SK-N-SH treated with all-trans-retinoic acid at 6 μM for 48 hours (cell line): Measurements from ENCODE around the gene SORCS1.

ENCODE experiments used
- ATAC-seq: fragments of 200-7000 bp; cut with Tn5 transposase; 3 replicates; pipeline ENCODE4 v1.9.1; 2020; ENCODE audit warnings: mild to moderate bottlenecking, moderate library complexity
- ARNTL ChIP-seq: fragments of 450-650 bp; formaldehyde crosslinking; IDR thresholded peaks from 2 replicates; pipeline ENCODE4 v1.5.0; 2020; ENCODE audit warnings: low read depth, mild to moderate bottlenecking, moderate library complexity, borderline replicate concordance
- BACH2 ChIP-seq: fragments of 250-450 bp; sonication (Bioruptor Pico); IDR thresholded peaks from 2 replicates; pipeline ENCODE4 v1.9.0; 2021; ENCODE audit warnings: mild to moderate bottlenecking, borderline replicate concordance
- GLIS3 ChIP-seq: fragments of 250-450 bp; sonication (Bioruptor Pico); IDR thresholded peaks from 2 replicates; pipeline ENCODE4 v1.5.0; 2020; ENCODE audit warnings: mild to moderate bottlenecking, moderate library complexity
- ISL1 ChIP-seq: fragments of 250-450 bp; sonication (Bioruptor Pico); IDR thresholded peaks from 2 replicates; pipeline ENCODE4 v2.1.2; 2022; ENCODE audit warnings: mild to moderate bottlenecking, moderate library complexity
- OSR1 ChIP-seq: fragments of 250-450 bp; sonication (Bioruptor Pico); IDR thresholded peaks from 2 replicates; pipeline ENCODE4 v1.8.0; 2022; ENCODE audit warnings: moderate library complexity, mild to moderate bottlenecking, inconsistent platforms
- PPARA ChIP-seq: fragments of 250-450 bp; sonication (Bioruptor Pico); IDR thresholded peaks from 2 replicates; pipeline ENCODE4 v1.5.0; 2020; ENCODE audit warnings: mild to moderate bottlenecking, borderline replicate concordance
- RARB ChIP-seq: fragments of 250-450 bp; sonication (Bioruptor Pico); IDR thresholded peaks from 2 replicates; pipeline ENCODE4 v1.8.0; 2021; ENCODE audit warnings: mild to moderate bottlenecking, moderate library complexity
- SNAI2 ChIP-seq: fragments of 250-450 bp; sonication (Bioruptor Pico); IDR thresholded peaks from 2 replicates; pipeline ENCODE4 v1.5.0; 2020; ENCODE audit warnings: mild to moderate bottlenecking, moderate library complexity
- TCF4 ChIP-seq: fragments of 250-450 bp; sonication (Bioruptor Pico); IDR thresholded peaks from 2 replicates; pipeline ENCODE4 v1.8.0; 2021; ENCODE audit warnings: mild to moderate bottlenecking, moderate library complexity, borderline replicate concordance
- TOX ChIP-seq: fragments of 250-450 bp; sonication (Bioruptor Pico); IDR thresholded peaks from 2 replicates; pipeline ENCODE4 v1.8.0; 2021; ENCODE audit warnings: mild to moderate bottlenecking, moderate library complexity, borderline replicate concordance
- ZC3H10 ChIP-seq: fragments of 250-450 bp; sonication (Bioruptor Pico); IDR thresholded peaks from 2 replicates; pipeline ENCODE4 v1.5.1; 2021; ENCODE audit warnings: mild to moderate bottlenecking, moderate library complexity
- ZFP3 ChIP-seq: fragments of 250-450 bp; sonication (Bioruptor Pico); IDR thresholded peaks from 2 replicates; pipeline ENCODE4 v1.5.0; 2020; ENCODE audit warnings: mild to moderate bottlenecking, moderate library complexity
- ZFP30 ChIP-seq: fragments of 450-650 bp; formaldehyde crosslinking; IDR thresholded peaks from 2 replicates; pipeline ENCODE4 v1.5.0; 2022; ENCODE audit warnings: mild to moderate bottlenecking, moderate library complexity
- ZNF70 ChIP-seq: fragments of 450-650 bp; formaldehyde crosslinking; IDR thresholded peaks from 2 replicates; pipeline ENCODE4 v1.5.0; 2020; ENCODE audit warnings: mild to moderate bottlenecking, moderate library complexity
- ZNF8 ChIP-seq: fragments of 450-650 bp; formaldehyde crosslinking; IDR thresholded peaks from 2 replicates; pipeline ENCODE4 v1.5.0; 2020; ENCODE audit warnings: mild to moderate bottlenecking, moderate library complexity
- TF ChIP-seq, protein P1 (sequence below): fragments of 250-450 bp; sonication (Bioruptor Pico); IDR thresholded peaks from 2 replicates; pipeline ENCODE4 v1.5.1; 2020; ENCODE audit warnings: low read depth, mild to moderate bottlenecking, moderate library complexity
- TF ChIP-seq, protein P2 (sequence below): fragments of 250-450 bp; sonication (Bioruptor Pico); IDR thresholded peaks from 2 replicates; pipeline ENCODE4 v1.5.1; 2021; ENCODE audit warnings: mild to moderate bottlenecking, moderate library complexity
- TF ChIP-seq, protein P3 (sequence below): fragments of 250-450 bp; sonication (Bioruptor Pico); IDR thresholded peaks from 2 replicates; pipeline ENCODE4 v1.8.0; 2021; ENCODE audit warnings: low read depth, mild to moderate bottlenecking, moderate library complexity, borderline replicate concordance
- TF ChIP-seq, protein P4 (sequence below): fragments of 250-450 bp; sonication (Bioruptor Pico); IDR thresholded peaks from 2 replicates; pipeline ENCODE4 v1.8.0; 2020; ENCODE audit warnings: mild to moderate bottlenecking, moderate library complexity, borderline replicate concordance
- TF ChIP-seq, protein P5 (sequence below): fragments of 250-450 bp; sonication (Bioruptor Pico); IDR thresholded peaks from 2 replicates; pipeline ENCODE4 v1.5.0; 2020; ENCODE audit warnings: mild to moderate bottlenecking, moderate library complexity

The SORCS1 gene

DNA sequence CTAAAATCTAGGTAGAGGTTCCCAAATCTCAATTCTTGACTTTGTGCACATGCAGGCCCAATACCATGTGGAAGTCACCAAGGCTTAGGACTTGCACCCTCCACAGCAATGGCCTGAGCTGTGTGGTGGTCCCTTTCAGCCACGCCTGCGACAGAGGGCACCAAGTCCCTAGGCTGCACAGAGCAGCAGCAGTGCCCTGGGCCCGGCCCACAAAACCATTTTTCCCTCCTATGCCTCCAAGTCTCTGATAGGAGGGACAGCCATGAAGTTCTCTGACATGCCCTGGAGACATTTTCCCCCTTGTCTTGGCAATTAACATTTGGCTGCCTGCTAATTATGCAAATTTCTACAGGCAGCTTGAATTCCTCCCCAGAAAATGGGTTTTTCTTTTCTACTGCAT lies 375.5 kb downstream of the SORCS1 start:
- no peak for TF ChIP-seq SNAI2 (CRISPR knock-in tag)
- TF ChIP-seq, protein P1, sequence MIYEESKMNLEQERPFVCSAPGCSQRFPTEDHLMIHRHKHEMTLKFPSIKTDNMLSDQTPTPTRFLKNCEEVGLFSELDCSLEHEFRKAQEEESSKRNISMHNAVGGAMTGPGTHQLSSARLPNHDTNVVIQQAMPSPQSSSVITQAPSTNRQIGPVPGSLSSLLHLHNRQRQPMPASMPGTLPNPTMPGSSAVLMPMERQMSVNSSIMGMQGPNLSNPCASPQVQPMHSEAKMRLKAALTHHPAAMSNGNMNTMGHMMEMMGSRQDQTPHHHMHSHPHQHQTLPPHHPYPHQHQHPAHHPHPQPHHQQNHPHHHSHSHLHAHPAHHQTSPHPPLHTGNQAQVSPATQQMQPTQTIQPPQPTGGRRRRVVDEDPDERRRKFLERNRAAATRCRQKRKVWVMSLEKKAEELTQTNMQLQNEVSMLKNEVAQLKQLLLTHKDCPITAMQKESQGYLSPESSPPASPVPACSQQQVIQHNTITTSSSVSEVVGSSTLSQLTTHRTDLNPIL (CRISPR knock-in tag) = no peak
- no peak for TF ChIP-seq ZFP30 (CRISPR knock-in tag)
- no peak for TF ChIP-seq TOX (CRISPR knock-in tag)
- no peak for TF ChIP-seq GLIS3 (CRISPR knock-in tag)
- no peak for TF ChIP-seq ZNF8 (CRISPR knock-in tag)
- TF ChIP-seq, protein P2, sequence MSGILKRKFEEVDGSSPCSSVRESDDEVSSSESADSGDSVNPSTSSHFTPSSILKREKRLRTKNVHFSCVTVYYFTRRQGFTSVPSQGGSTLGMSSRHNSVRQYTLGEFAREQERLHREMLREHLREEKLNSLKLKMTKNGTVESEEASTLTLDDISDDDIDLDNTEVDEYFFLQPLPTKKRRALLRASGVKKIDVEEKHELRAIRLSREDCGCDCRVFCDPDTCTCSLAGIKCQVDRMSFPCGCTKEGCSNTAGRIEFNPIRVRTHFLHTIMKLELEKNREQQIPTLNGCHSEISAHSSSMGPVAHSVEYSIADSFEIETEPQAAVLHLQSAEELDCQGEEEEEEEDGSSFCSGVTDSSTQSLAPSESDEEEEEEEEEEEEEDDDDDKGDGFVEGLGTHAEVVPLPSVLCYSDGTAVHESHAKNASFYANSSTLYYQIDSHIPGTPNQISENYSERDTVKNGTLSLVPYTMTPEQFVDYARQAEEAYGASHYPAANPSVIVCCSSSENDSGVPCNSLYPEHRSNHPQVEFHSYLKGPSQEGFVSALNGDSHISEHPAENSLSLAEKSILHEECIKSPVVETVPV (CRISPR knock-in tag) = no peak
- TF ChIP-seq TCF4 (CRISPR knock-in tag) = no peak
- TF ChIP-seq PPARA (CRISPR knock-in tag) = no peak
- no peak for TF ChIP-seq ZC3H10 (CRISPR knock-in tag)
- TF ChIP-seq RARB (CRISPR knock-in tag) = no peak
- TF ChIP-seq, protein P3, sequence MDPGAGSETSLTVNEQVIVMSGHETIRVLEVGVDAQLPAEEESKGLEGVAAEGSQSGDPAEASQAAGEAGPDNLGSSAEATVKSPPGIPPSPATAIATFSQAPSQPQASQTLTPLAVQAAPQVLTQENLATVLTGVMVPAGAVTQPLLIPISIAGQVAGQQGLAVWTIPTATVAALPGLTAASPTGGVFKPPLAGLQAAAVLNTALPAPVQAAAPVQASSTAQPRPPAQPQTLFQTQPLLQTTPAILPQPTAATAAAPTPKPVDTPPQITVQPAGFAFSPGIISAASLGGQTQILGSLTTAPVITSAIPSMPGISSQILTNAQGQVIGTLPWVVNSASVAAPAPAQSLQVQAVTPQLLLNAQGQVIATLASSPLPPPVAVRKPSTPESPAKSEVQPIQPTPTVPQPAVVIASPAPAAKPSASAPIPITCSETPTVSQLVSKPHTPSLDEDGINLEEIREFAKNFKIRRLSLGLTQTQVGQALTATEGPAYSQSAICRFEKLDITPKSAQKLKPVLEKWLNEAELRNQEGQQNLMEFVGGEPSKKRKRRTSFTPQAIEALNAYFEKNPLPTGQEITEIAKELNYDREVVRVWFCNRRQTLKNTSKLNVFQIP (CRISPR knock-in tag) = no peak
- no peak for TF ChIP-seq ZNF70 (CRISPR knock-in tag)
- ATAC-seq = no peak

DNA sequence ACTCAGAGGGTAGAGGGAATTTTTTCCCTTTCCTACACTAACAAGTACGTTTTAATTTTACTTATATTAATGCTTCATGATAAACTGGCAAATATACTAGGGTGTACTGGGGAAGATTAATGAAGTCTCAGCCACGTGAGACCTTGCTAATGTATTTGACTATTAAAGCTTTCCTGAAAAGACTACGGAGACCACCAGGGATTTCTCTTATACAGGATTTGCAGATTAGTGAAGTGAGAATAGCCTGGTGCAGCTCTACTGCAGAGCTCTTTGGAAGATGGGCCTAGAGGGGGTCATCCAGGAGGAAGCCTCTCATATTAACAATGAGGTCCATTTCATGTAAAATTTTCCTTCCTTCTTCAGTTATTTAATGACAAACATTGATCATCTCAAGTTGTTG lies 379.0 kb downstream of the SORCS1 start:
- no peak for TF ChIP-seq OSR1 (CRISPR knock-in tag)
- TF ChIP-seq, protein P1 (CRISPR knock-in tag) = no peak
- ATAC-seq = no peak

DNA sequence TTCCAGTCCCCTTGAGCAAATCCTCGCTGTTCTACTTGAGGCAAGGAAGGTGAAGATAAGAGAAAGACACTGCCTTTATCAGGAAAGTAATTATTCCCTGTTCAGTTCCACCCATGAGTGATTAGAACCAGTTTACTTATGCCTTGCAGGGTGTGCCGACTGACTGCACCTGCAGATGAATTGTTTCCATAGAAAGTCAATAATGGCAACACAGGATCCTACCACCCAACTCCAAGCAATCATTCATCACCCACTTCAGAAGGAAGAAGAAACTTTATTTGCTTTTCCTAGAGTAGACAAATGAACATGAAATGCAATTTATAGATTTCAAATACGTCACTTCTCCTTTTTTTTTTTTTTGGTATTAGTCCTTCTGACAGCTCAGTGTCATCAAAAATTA lies 383.9 kb downstream of the SORCS1 start:
- TF ChIP-seq BACH2 (CRISPR knock-in tag) (no peak), ZFP3 (CRISPR knock-in tag) (no peak), ARNTL (CRISPR knock-in tag) (no peak), ZNF8 (CRISPR knock-in tag) (no peak), RARB (CRISPR knock-in tag) (no peak), TCF4 (CRISPR knock-in tag) (no peak), SNAI2 (CRISPR knock-in tag) (no peak), ISL1 (CRISPR knock-in tag) (no peak)
- TF ChIP-seq, protein P4, sequence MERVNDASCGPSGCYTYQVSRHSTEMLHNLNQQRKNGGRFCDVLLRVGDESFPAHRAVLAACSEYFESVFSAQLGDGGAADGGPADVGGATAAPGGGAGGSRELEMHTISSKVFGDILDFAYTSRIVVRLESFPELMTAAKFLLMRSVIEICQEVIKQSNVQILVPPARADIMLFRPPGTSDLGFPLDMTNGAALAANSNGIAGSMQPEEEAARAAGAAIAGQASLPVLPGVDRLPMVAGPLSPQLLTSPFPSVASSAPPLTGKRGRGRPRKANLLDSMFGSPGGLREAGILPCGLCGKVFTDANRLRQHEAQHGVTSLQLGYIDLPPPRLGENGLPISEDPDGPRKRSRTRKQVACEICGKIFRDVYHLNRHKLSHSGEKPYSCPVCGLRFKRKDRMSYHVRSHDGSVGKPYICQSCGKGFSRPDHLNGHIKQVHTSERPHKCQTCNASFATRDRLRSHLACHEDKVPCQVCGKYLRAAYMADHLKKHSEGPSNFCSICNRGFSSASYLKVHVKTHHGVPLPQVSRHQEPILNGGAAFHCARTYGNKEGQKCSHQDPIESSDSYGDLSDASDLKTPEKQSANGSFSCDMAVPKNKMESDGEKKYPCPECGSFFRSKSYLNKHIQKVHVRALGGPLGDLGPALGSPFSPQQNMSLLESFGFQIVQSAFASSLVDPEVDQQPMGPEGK (CRISPR knock-in tag) = no peak
- TF ChIP-seq, protein P1 (CRISPR knock-in tag) = no peak
- TF ChIP-seq, protein P5, sequence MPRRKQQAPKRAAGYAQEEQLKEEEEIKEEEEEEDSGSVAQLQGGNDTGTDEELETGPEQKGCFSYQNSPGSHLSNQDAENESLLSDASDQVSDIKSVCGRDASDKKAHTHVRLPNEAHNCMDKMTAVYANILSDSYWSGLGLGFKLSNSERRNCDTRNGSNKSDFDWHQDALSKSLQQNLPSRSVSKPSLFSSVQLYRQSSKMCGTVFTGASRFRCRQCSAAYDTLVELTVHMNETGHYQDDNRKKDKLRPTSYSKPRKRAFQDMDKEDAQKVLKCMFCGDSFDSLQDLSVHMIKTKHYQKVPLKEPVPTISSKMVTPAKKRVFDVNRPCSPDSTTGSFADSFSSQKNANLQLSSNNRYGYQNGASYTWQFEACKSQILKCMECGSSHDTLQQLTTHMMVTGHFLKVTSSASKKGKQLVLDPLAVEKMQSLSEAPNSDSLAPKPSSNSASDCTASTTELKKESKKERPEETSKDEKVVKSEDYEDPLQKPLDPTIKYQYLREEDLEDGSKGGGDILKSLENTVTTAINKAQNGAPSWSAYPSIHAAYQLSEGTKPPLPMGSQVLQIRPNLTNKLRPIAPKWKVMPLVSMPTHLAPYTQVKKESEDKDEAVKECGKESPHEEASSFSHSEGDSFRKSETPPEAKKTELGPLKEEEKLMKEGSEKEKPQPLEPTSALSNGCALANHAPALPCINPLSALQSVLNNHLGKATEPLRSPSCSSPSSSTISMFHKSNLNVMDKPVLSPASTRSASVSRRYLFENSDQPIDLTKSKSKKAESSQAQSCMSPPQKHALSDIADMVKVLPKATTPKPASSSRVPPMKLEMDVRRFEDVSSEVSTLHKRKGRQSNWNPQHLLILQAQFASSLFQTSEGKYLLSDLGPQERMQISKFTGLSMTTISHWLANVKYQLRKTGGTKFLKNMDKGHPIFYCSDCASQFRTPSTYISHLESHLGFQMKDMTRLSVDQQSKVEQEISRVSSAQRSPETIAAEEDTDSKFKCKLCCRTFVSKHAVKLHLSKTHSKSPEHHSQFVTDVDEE (CRISPR knock-in tag) = no peak
- ATAC-seq = no peak
